ENCODE measurements around the gene FTL. TPM values are rescaled to one million over a fixed set of nuclear protein-coding genes. Genes with fewer than 3 reads are reported as not detected.

FTL gene
- total RNA-seq, 1 donor from 2014 or later: 888 TPM

GRCh38 chr19:48958006-48958405 lies 7.1 kb upstream of the FTL start:
- Mint-ChIP-seq H3K4me3 (no peak overlapping the region), H3K9me3 (no peaks in the 10 kb centered on the region), H3K36me3 (ENCODE audit: low read depth) (peaks cover 32% of the 10 kb centered on the region), H3K27me3 (no peaks in the 10 kb centered on the region), H3K4me1 (peaks cover 44% of the 10 kb centered on the region), H3K27ac (peak overlapping the region; percentile 24)
- ATAC-seq (ENCODE audit: low read depth): no peak
- ChIA-PET CTCF (no interaction called here), POLR2A (interaction anchor here (0.6 to 4.9 kb wide), 2 partner anchors 34 to 84 kb away, joined by 3 to 53 read pairs; partner anchors contain the start of gene PPP1R15A)
- TF ChIP-seq, protein P1, sequence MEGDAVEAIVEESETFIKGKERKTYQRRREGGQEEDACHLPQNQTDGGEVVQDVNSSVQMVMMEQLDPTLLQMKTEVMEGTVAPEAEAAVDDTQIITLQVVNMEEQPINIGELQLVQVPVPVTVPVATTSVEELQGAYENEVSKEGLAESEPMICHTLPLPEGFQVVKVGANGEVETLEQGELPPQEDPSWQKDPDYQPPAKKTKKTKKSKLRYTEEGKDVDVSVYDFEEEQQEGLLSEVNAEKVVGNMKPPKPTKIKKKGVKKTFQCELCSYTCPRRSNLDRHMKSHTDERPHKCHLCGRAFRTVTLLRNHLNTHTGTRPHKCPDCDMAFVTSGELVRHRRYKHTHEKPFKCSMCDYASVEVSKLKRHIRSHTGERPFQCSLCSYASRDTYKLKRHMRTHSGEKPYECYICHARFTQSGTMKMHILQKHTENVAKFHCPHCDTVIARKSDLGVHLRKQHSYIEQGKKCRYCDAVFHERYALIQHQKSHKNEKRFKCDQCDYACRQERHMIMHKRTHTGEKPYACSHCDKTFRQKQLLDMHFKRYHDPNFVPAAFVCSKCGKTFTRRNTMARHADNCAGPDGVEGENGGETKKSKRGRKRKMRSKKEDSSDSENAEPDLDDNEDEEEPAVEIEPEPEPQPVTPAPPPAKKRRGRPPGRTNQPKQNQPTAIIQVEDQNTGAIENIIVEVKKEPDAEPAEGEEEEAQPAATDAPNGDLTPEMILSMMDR (IDR thresholded peaks at IDR 0.05): no peak
- intact Hi-C loops (cut with micrococcal nuclease): no loop called here
- DNase-seq: no peak

GRCh38 chr19:48959341-48960239 lies 5.5 kb upstream of the FTL start:
- H3K36me3 Mint-ChIP-seq (ENCODE audit: low read depth): peaks cover 32% of the 10 kb centered on the region
- ChIA-PET CTCF (interaction anchor here (0.7 to 1.9 kb wide), 2 partner anchors 11 kb away, joined by 3 to 5 read pairs; no protein-coding TSS in a partner anchor), POLR2A (interaction anchor here (0.6 to 4.9 kb wide), 5 partner anchors 15 to 595 kb away, joined by 3 to 53 read pairs (median 4); partner anchors contain the start of genes PPP1R15A and SYNGR4)
- H3K27ac Mint-ChIP-seq: no peak overlapping the region
- no peak for DNase-seq
- intact Hi-C loops (cut with micrococcal nuclease): no loop called here
- no peaks in the 10 kb centered on the region for H3K27me3 Mint-ChIP-seq
- no peaks in the 10 kb centered on the region for H3K9me3 Mint-ChIP-seq
- TF ChIP-seq, protein P1 (IDR thresholded peaks at IDR 0.05): no peak
- H3K4me1 Mint-ChIP-seq: peaks cover 56% of the 10 kb centered on the region
- ATAC-seq (ENCODE audit: low read depth): no peak
- no peak overlapping the region for H3K4me3 Mint-ChIP-seq

GRCh38 chr19:48961051-48961649 lies 4.0 kb upstream of the FTL start:
- Mint-ChIP-seq H3K27me3 (no peaks in the 10 kb centered on the region), H3K4me1 (peaks cover 60% of the 10 kb centered on the region), H3K36me3 (ENCODE audit: low read depth) (peaks cover 37% of the 10 kb centered on the region), H3K4me3 (no peak overlapping the region), H3K27ac (peak overlapping the region; percentile 19), H3K9me3 (no peaks in the 10 kb centered on the region)
- TF ChIP-seq, protein P1 (IDR thresholded peaks at IDR 0.05): no peak
- DNase-seq (no peak), ATAC-seq (ENCODE audit: low read depth) (no peak)
- intact Hi-C loops (cut with micrococcal nuclease): no loop called here
- CTCF ChIA-PET: interaction anchor here (1.0 to 1.9 kb wide), 4 partner anchors 9 to 166 kb away, joined by 3 to 8 read pairs (median 4); no protein-coding TSS in a partner anchor
- POLR2A ChIA-PET: interaction anchor here (0.6 to 4.9 kb wide), 4 partner anchors 10 to 715 kb away, joined by 3 to 53 read pairs (median 4); partner anchors contain the start of genes PPP1R15A and PRMT1

DNA sequence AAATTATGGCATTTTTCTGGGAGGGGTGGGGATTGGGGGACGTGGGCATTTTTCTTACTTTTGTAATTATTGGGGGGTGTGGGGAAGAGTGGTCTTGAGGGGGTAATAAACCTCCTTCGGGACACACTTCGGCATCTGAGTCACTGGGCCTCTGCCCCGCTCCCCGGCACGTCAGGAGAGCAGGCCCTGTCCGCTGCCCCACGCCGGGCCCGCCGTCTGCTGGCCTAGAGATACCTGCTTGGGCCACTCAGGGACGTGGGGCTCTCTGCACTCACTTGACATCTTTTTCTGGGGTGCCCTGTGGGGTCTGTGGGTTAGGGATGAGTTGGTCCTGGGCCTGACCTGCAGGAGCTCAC lies 3.5 kb upstream of the FTL start:
- no peak for DNase-seq
- H3K36me3 Mint-ChIP-seq (ENCODE audit: low read depth): peaks cover 39% of the 10 kb centered on the region
- CTCF ChIA-PET: interaction anchor here (0.9 to 1.5 kb wide), 4 partner anchors 9 to 166 kb away, joined by 3 to 8 read pairs (median 3); no protein-coding TSS in a partner anchor
- no peaks in the 10 kb centered on the region for H3K27me3 Mint-ChIP-seq
- peak overlapping the region; percentile 65 for H3K4me3 Mint-ChIP-seq
- TF ChIP-seq, protein P1 (IDR thresholded peaks at IDR 0.05): no peak
- POLR2A ChIA-PET: interaction anchor here (0.6 to 4.9 kb wide), 7 partner anchors 9 to 715 kb away, joined by 3 to 53 read pairs (median 5); partner anchors contain the start of genes PPP1R15A, PRMT1 and RUVBL2
- intact Hi-C loops (cut with micrococcal nuclease): loop anchor here (2.0 kb wide), 1 partner anchor 61 kb away; the partner anchor contains the start of gene NUCB1
- peak overlapping the region; percentile 99 for H3K27ac Mint-ChIP-seq
- no peak for ATAC-seq (ENCODE audit: low read depth)
- peaks cover 62% of the 10 kb centered on the region for H3K4me1 Mint-ChIP-seq
- no peaks in the 10 kb centered on the region for H3K9me3 Mint-ChIP-seq

Measured in activated B cell treated with CpG ODN at 0.5 μM for 24 hours (primary cell).